Endothelial cell of umbilical vein (primary cell): ENCODE measurements around the gene TJP3. TPM values are rescaled to one million over a fixed set of nuclear protein-coding genes. Genes with fewer than 3 reads are reported as not detected.

Source experiments
- BruUV-seq: library from RNA; stranded (reverse); fragments of 400-500 nt; replicated peaks from 2 replicates; lab custom pipeline; 2021; lab: Mats Ljungman, UMichigan
- CTCF ChIA-PET: fragments of 300-600, 350-600 bp; sonication (Branson Sonifier 250); formaldehyde crosslinking; loops from one replicate; lab custom pipeline; 2021; ENCODE audit warnings: antibody characterized with exemption, inconsistent platforms; lab: Charles Lee
- POLR2A ChIA-PET: fragments of 300-600, 350-600 bp; sonication (Branson Sonifier 250); formaldehyde crosslinking; loops from one replicate; lab custom pipeline; 2021; ENCODE audit warnings: antibody characterized with exemption, inconsistent platforms; lab: Charles Lee
- DNase-seq: peaks from one replicate; pipeline ENCODE4 v3.0.0-alpha.2; 2011; ENCODE audit warnings: low read depth, low spot score
- FAIRE-seq: peaks from 2 replicates; lab custom pipeline; 2011; peaks lifted over from hg19 to GRCh38; lab: Jason Lieb, UNC
- H2AFZ ChIP-seq: 2 replicates; pipeline ENCODE4 v1.6.0; 2012; ENCODE audit warnings: low read depth, low read length, control low read depth, inconsistent platforms
- H3K27ac ChIP-seq: 2 replicates; pipeline ENCODE4 v1.5.1; 2011; ENCODE audit warnings: low read depth, mild to moderate bottlenecking, control low read depth, low read length, moderate library complexity; ENCODE audit not compliant: insufficient read depth
- H3K27me3 ChIP-seq, 2 experiments: 2 replicates each; pipeline versions ENCODE4 v1.6.0 to v1.6.1; 2011; ENCODE audit warnings: low read length in 2 of 2, mixed read lengths in 1 of 2; ENCODE audit not compliant: control insufficient read depth in 2 of 2, insufficient read depth in 2 of 2
- H3K36me3 ChIP-seq, 2 experiments: 2 replicates in 1 of 2; 3 replicates in 1 of 2; pipeline ENCODE4 v1.5.1; 2011; ENCODE audit warnings: low read length in 2 of 2, mild to moderate bottlenecking in 1 of 2, moderate library complexity in 1 of 2; ENCODE audit not compliant: control insufficient read depth in 2 of 2, insufficient read depth in 2 of 2; ENCODE audit errors: extremely low read depth in 1 of 2
- H3K4me1 ChIP-seq: 3 replicates; pipeline ENCODE4 v1.5.1; 2011; ENCODE audit warnings: mild to moderate bottlenecking, low read length; ENCODE audit not compliant: control insufficient read depth, insufficient read depth; ENCODE audit errors: extremely low read depth
- H3K4me2 ChIP-seq: 2 replicates; pipeline ENCODE4 v1.6.1; 2011; ENCODE audit warnings: low read length, control low read depth, mixed read lengths; ENCODE audit not compliant: insufficient read depth
- H3K4me3 ChIP-seq, 3 experiments: fragments of 200-600 bp in 1 of 3; sonication (generic), shearing (Covaris generic) in 1 of 3; replicated peaks in 1 of 3; 2 replicates each; pipeline ENCODE4 v1.5.1; 2011 to 2016; ENCODE audit warnings: control low read depth in 3 of 3, low read length in 3 of 3, mild to moderate bottlenecking in 2 of 3, inconsistent platforms in 1 of 3, low read depth in 1 of 3, moderate library complexity in 1 of 3; ENCODE audit not compliant: insufficient read depth in 1 of 3
- H3K79me2 ChIP-seq: 2 replicates; pipeline ENCODE4 v1.6.0; 2012; ENCODE audit warnings: low read length, inconsistent platforms; ENCODE audit not compliant: control insufficient read depth, insufficient read depth
- H3K9ac ChIP-seq: replicated peaks from 2 replicates; pipeline ENCODE3; 2011; ENCODE audit warnings: low read length, control low read depth; ENCODE audit not compliant: insufficient read depth; ENCODE audit errors: extremely low read depth
- H3K9me1 ChIP-seq: replicated peaks from 3 replicates; pipeline ENCODE4 v1.6.0; 2011; ENCODE audit warnings: mild to moderate bottlenecking, low read length; ENCODE audit not compliant: control insufficient read depth, insufficient read depth; ENCODE audit errors: extremely low read depth
- H3K9me3 ChIP-seq: replicated peaks from 2 replicates; pipeline ENCODE4 v1.5.1; 2012; ENCODE audit warnings: low read length, inconsistent platforms; ENCODE audit not compliant: control insufficient read depth, insufficient read depth
- H4K20me1 ChIP-seq: replicated peaks from 2 replicates; pipeline ENCODE3; 2011; ENCODE audit warnings: mild to moderate bottlenecking, low read length; ENCODE audit not compliant: control insufficient read depth, insufficient read depth; ENCODE audit errors: extremely low read depth
- EZH2 ChIP-seq: IDR thresholded peaks from 2 replicates; pipeline ENCODE4 v1.6.1; 2012; ENCODE audit warnings: borderline replicate concordance, low read depth, mild to moderate bottlenecking, moderate library complexity, low read length, inconsistent platforms; ENCODE audit not compliant: severe bottlenecking
- FOS ChIP-seq: IDR thresholded peaks from 2 replicates; pipeline ENCODE4 v1.6.1; 2011; ENCODE audit warnings: mild to moderate bottlenecking, low read length, moderate library complexity, borderline replicate concordance; ENCODE audit not compliant: insufficient read depth
- GATA2 ChIP-seq: IDR thresholded peaks from 2 replicates; pipeline ENCODE4 v1.7.0; 2011; ENCODE audit warnings: low read depth, mild to moderate bottlenecking, moderate library complexity, mixed read lengths, low read length; ENCODE audit not compliant: insufficient read length, insufficient read depth
- JUN ChIP-seq: IDR thresholded peaks from 2 replicates; pipeline ENCODE4 v1.6.1; 2011; ENCODE audit warnings: borderline replicate concordance, low read depth; ENCODE audit not compliant: insufficient read length, insufficient read depth
- MYC ChIP-seq: IDR thresholded peaks from one replicate; pipeline ENCODE4 v1.6.1; 2011; ENCODE audit warnings: mild to moderate bottlenecking, low read depth, low read length
- POLR2A ChIP-seq: IDR thresholded peaks from 2 replicates; pipeline ENCODE4 v1.6.1; 2012; ENCODE audit warnings: low read depth, mild to moderate bottlenecking, control low read depth, low read length
- POLR2AphosphoS5 ChIP-seq: IDR thresholded peaks from 2 replicates; pipeline ENCODE4 v1.6.1; 2012; ENCODE audit warnings: low read depth, mild to moderate bottlenecking, control low read depth, low read length, moderate library complexity; ENCODE audit not compliant: insufficient read depth
- dilution Hi-C: fragments of 300-500 bp; cut with MboI; formaldehyde crosslinking; loops from one replicate; pipeline ENCODE4 v1.15.0; 2019; ENCODE audit warnings: low sequenced_read_pairs; ENCODE audit not compliant: extremely low pct_ligation_motif_present
- intact Hi-C: fragments of 100-400 bp; cut with micrococcal nuclease; formaldehyde crosslinking; loops from one replicate; pipeline ENCODE4 v1.10.0; 2022
- polyA plus RNA-seq, 4 experiments: library from polyadenylated mRNA; depleted of rRNA in 3 of 4; stranded (reverse) in 3 of 4; unstranded in 1 of 4; fragments of >200 nt; gene quantifications; 2 replicates each; pipeline versions ENCODE4 v1.2.1 to v1.2.3, GENCODE V29; 2011 to 2012; ENCODE audit warnings: missing spikeins in 1 of 4
- total RNA-seq: library from RNA; stranded (reverse); gene quantifications from 2 replicates; pipeline ENCODE4 v1.2.3, GENCODE V29; 2021
- TF ChIP-seq, protein P1 (sequence below), 2 donors: IDR thresholded peaks; 1 replicate in 1 of 2; 2 replicates in 1 of 2; pipeline ENCODE4 v1.5.1; 2011; ENCODE audit warnings: low read length in 2 of 2, mild to moderate bottlenecking in 2 of 2, moderate library complexity in 2 of 2, control low read depth in 1 of 2, inconsistent platforms in 1 of 2, low read depth in 1 of 2; ENCODE audit not compliant: insufficient read depth in 1 of 2; ENCODE audit errors: extremely low read depth in 1 of 2
- TF ChIP-seq, protein P2 (sequence below): IDR thresholded peaks from 2 replicates; pipeline ENCODE4 v1.6.1; 2011; ENCODE audit not compliant: insufficient read depth, insufficient read length

The TJP3 gene
- total and polyA plus RNA-seq, 2 donors (not counting 3 experiments of a cell fraction or from before 2014, with no cell fraction given): 0.10 TPM; not detected in 1

DNA sequence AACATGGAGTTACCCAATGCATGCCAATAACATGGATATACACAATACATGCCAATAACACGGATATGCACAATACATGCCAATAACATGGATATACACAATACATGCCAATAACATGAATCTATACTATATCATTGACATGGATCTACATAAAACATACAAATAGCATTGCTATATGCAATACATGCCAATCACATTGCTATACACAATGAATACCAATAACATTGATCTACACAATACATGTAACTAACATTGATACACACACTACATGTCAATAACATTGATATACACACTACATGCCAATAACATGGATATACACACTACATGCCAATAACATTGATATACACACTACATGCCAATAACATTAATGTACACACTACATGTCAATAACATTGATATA, 7.0 kb upstream of the TJP3 start:
- Histone ChIP-seq H3K9ac (no peak overlapping the region), H3K36me3 (no peaks in the 10 kb centered on the region), H3K9me1 (no peaks in the 10 kb centered on the region), H3K4me3 (no peak overlapping the region), H3K4me1 (peaks cover 8% of the 10 kb centered on the region), H2AFZ (no peak overlapping the region), H3K9me3 (no peaks in the 10 kb centered on the region), H4K20me1 (peaks cover 4% of the 10 kb centered on the region), H3K79me2 (peaks cover 35% of the 10 kb centered on the region), H3K4me2 (no peak overlapping the region), H3K27ac (no peak overlapping the region), H3K27me3 (no peaks in the 10 kb centered on the region)
- intact Hi-C loops: loop anchor here (10.0 kb wide), 1 partner anchor 76 kb away; the partner anchor contains the start of gene CACTIN
- ChIA-PET POLR2A (no interaction called here), CTCF (interaction anchor here (0.6 to 3.1 kb wide), 3 partner anchors 32 to 1807 kb away, joined by 3 to 66 read pairs (median 9); no protein-coding TSS in a partner anchor)
- TF ChIP-seq, protein P1, sequence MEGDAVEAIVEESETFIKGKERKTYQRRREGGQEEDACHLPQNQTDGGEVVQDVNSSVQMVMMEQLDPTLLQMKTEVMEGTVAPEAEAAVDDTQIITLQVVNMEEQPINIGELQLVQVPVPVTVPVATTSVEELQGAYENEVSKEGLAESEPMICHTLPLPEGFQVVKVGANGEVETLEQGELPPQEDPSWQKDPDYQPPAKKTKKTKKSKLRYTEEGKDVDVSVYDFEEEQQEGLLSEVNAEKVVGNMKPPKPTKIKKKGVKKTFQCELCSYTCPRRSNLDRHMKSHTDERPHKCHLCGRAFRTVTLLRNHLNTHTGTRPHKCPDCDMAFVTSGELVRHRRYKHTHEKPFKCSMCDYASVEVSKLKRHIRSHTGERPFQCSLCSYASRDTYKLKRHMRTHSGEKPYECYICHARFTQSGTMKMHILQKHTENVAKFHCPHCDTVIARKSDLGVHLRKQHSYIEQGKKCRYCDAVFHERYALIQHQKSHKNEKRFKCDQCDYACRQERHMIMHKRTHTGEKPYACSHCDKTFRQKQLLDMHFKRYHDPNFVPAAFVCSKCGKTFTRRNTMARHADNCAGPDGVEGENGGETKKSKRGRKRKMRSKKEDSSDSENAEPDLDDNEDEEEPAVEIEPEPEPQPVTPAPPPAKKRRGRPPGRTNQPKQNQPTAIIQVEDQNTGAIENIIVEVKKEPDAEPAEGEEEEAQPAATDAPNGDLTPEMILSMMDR (IDR thresholded peaks at IDR 0.05; ENCODE audit: extremely low read depth in 1 of 2, insufficient read depth in 1 of 2, low read depth in 1 of 2, low read length in 2 of 2): no peak
- no peak for TF ChIP-seq MYC
- dilution Hi-C loops: no loop called here
- FAIRE-seq (no peak), DNase-seq (no peak)
- no TSS peak for BruUV-seq

DNA sequence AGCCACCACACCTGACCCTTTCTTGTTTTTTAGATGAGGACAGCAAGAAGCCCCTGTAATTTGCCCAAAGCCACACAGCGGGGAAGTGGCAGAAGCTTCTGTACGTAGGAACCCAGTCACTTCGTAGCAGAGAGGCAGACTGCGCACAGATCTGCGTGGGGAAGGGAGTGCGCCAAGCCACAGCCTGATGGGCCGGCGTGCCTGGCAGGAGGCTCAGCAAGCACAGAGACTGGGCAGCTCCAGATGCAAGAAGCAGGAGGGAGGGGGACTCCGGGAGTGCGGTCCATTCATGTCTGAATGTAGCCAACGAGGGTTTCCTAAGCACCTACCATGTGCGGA, 347 bp upstream of the TJP3 start:
- Histone ChIP-seq H3K79me2 (no peaks in the 10 kb centered on the region), H3K4me2 (no peak overlapping the region), H3K4me3 (no peak overlapping the region), H3K27me3 (peaks cover 0 to 1% of the 10 kb centered on the region in 2 experiments), H3K4me1 (no peaks in the 10 kb centered on the region), H3K9ac (no peak overlapping the region), H3K9me1 (no peaks in the 10 kb centered on the region), H3K36me3 (no peaks in the 10 kb centered on the region), H3K9me3 (no peaks in the 10 kb centered on the region), H3K27ac (no peak overlapping the region), H4K20me1 (no peaks in the 10 kb centered on the region), H2AFZ (no peak overlapping the region)
- intact Hi-C loops (loop anchor here (10.0 kb wide), 1 partner anchor 83 kb away; the partner anchor contains the start of gene CACTIN), dilution Hi-C loops (no loop called here)
- FAIRE-seq: no peak
- TF ChIP-seq EZH2 (no peak), POLR2AphosphoS5 (no peak), GATA2 (no peak), FOS (no peak), MYC (no peak), JUN (no peak), POLR2A (no peak)
- TF ChIP-seq, protein P1 (IDR thresholded peaks at IDR 0.05; ENCODE audit: extremely low read depth in 1 of 2, insufficient read depth in 1 of 2, low read depth in 1 of 2, low read length in 2 of 2): no peak
- TF ChIP-seq, protein P2, sequence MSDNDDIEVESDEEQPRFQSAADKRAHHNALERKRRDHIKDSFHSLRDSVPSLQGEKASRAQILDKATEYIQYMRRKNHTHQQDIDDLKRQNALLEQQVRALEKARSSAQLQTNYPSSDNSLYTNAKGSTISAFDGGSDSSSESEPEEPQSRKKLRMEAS: no peak
- ChIA-PET POLR2A (no interaction called here), CTCF (interaction anchor here (0.6 to 4.2 kb wide), 6 partner anchors 9 to 163 kb away, joined by 3 to 23 read pairs (median 4); no protein-coding TSS in a partner anchor)
- no TSS peak for BruUV-seq
- no peak for DNase-seq
